ENCODE data around the gene LPIN2.

- TF ChIP-seq, protein P1, sequence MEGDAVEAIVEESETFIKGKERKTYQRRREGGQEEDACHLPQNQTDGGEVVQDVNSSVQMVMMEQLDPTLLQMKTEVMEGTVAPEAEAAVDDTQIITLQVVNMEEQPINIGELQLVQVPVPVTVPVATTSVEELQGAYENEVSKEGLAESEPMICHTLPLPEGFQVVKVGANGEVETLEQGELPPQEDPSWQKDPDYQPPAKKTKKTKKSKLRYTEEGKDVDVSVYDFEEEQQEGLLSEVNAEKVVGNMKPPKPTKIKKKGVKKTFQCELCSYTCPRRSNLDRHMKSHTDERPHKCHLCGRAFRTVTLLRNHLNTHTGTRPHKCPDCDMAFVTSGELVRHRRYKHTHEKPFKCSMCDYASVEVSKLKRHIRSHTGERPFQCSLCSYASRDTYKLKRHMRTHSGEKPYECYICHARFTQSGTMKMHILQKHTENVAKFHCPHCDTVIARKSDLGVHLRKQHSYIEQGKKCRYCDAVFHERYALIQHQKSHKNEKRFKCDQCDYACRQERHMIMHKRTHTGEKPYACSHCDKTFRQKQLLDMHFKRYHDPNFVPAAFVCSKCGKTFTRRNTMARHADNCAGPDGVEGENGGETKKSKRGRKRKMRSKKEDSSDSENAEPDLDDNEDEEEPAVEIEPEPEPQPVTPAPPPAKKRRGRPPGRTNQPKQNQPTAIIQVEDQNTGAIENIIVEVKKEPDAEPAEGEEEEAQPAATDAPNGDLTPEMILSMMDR (optimal IDR thresholded peaks at IDR 0.05 in 1 of 3, IDR thresholded peaks at IDR 0.05 in 1 of 3, conservative IDR thresholded peaks at IDR 0.05 in 1 of 3; ENCODE audit: extremely low read depth in 1 of 3, insufficient read depth in 2 of 3, low read length in 3 of 3) = no peak
- no peak for TF ChIP-seq EZH2 (IDR thresholded peaks at IDR 0.05; ENCODE audit: low read length)
These were observed 29.6 kb downstream of the LPIN2 start for GRCh38 chr18:2983296-2983695.

Data from keratinocyte (primary cell).